ENCODE data around the gene CPEB1. TPM values are rescaled to one million over a fixed set of nuclear protein-coding genes. Genes with fewer than 3 reads are reported as not detected.
A peak's percentile ranks its signal among the peaks of the same experiment; 100 is the strongest.
"Not testable (repeated sequence)": the region's sequence is repeated elsewhere in the genome, so short reads cannot be mapped to it uniquely, and the experiment has no call there.

CPEB1 gene
- total and polyA plus RNA-seq, 5 donors, result 1.6 to 7.8 (median 4.8) TPM

DNA sequence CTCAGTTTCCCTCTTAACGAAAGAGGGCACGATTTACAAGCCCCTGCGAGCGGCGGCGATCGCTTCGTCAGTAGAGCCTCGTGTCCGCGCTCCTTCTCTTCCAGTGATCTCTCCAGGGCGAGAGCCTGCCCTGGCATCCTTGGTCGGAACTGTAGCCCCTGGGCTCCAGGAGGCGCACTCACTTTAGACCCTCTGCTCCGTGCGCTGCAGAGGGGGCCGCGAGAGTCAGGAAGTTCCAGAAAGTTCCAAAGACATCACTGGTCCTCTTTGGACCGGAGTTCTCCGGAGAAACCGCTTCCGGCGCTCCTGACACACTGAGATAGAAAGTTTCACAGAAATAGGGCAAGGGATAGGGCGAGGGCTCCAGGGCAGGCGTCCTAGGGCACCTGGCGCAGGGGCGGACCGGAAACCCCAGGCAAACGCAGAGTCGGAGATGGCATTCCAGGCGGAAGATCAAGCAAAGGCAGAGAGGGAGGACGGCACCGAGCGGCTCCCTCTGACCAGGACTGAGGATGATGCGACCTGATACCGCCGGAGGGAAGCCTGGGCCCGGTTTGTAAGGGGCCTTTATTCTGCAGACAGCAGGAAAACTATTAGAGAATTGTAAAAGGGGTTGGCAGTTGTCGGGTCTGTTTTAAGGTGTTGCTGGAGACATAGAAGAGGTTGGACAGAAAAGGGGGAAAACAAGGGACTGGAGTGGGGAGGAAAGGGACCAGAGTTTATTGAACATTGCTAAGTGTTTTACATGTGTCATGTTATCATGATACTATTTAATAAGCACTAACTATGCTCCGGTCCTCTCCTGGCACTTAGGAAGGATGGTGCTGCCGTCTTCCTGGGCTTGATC lies 1.3 kb upstream of the CPEB1 start:
- Histone ChIP-seq H3K9me3 (ENCODE audit: control insufficient read depth, low read length) (no peaks in the 10 kb centered on the region), H3K4me3 (ENCODE audit: low read length) (peak overlapping the region; percentile 77), H3K27ac (ENCODE audit: low read length) (no peak overlapping the region), H3K4me1 (ENCODE audit: control insufficient read depth, insufficient read depth, low read length) (no peaks in the 10 kb centered on the region), H3K27me3 (ENCODE audit: control insufficient read depth, insufficient read depth) (no peaks in the 10 kb centered on the region)
- ATAC-seq (peak in 1 of 2 donors; percentile 25), DNase-seq (peak in 1 of 3 donors; percentile 57)
- intact Hi-C loops (cut with DNase I), result no loop called here
- WGBS, result 17% methylated on average over 41 of the region's 41 CpGs

DNA sequence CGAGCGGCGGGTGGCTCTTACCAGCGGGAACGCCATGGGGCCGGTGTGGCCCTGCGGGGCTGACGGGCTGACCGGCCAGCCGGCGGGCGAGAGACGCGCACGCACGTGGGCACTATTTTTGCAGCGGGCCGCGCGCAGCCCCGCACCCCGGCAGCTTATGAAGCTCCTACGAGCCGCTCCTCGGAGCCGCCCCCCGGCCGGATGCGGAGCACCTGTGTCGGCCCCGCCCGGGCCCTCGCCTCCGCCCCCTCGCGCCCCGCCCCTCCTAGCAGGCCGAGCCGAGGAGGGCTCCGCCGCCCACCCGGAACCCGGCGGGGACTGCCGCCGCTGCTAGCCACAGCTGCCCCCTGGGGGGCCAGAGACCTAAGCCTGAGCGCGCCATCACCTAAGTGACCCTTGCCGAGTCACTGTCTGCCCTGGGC lies 683 bp upstream of the CPEB1 start:
- no peaks in the 10 kb centered on the region for H3K9me3 ChIP-seq (ENCODE audit: control insufficient read depth, low read length)
- H3K4me1 ChIP-seq (ENCODE audit: control insufficient read depth, insufficient read depth, low read length), result no peaks in the 10 kb centered on the region
- intact Hi-C loops (cut with DNase I), result no loop called here
- ATAC-seq (peak; percentile 17 to 25), DNase-seq (peak in 1 of 3 donors; percentile 66)
- H3K4me3 ChIP-seq (ENCODE audit: low read length), result peak overlapping the region; percentile 77
- no peak overlapping the region for H3K27ac ChIP-seq (ENCODE audit: low read length)
- no peaks in the 10 kb centered on the region for H3K27me3 ChIP-seq (ENCODE audit: control insufficient read depth, insufficient read depth)
- 1% methylated on average over 49 of the region's 49 CpGs for WGBS

DNA sequence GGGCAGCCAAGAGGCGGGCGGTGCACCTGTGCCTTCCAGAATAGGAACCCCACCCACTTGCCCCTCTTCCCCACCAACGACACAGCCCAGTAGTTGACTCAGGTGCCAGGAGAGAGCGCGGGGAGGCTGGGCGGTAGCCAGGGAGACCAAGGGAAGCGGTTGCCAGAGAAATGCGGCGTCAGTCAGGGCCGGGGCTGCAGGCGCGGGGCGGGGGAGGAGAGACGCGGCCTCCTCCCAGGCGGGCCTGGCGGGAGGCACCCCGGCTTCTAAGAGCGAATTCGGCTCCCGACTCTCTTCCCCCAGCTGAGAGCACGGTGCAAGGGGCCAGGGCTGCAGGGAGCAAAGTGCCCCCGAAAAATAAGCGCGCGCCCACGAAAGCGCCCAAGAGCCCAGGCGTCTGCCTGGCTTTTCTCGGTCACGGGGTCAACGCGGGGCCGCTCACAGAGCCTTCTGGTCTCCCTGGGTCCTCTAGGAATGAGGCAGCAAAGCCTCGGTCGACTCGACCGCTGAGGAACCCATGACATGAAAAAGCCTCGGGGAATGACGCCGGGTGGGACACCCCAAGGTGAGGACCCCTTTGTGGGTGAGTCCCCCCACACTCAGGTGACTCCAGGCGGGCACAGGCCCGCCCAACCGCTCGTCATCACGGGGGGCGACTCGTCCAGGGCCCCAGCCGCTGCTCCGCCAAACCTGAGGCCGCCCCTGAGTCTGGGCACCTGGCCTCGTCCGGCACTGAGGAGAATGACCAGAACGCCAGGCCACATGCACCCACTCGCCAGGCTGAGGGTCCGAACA lies 716 bp downstream of the CPEB1 start:
- intact Hi-C loops (cut with DNase I), result no loop called here
- DNase-seq, result peak in 2 of 3 donors; percentile 16 to 55
- no peak overlapping the region for H3K27ac ChIP-seq (ENCODE audit: low read length)
- H3K27me3 ChIP-seq (ENCODE audit: control insufficient read depth, insufficient read depth), result no peaks in the 10 kb centered on the region
- H3K4me3 ChIP-seq (ENCODE audit: low read length), result peak overlapping the region; percentile 16
- no peaks in the 10 kb centered on the region for H3K9me3 ChIP-seq (ENCODE audit: control insufficient read depth, low read length)
- no peaks in the 10 kb centered on the region for H3K4me1 ChIP-seq (ENCODE audit: control insufficient read depth, insufficient read depth, low read length)
- ATAC-seq, result peak in 1 of 2 donors; percentile 11
- 17% methylated on average over 56 of the region's 56 CpGs for WGBS

DNA sequence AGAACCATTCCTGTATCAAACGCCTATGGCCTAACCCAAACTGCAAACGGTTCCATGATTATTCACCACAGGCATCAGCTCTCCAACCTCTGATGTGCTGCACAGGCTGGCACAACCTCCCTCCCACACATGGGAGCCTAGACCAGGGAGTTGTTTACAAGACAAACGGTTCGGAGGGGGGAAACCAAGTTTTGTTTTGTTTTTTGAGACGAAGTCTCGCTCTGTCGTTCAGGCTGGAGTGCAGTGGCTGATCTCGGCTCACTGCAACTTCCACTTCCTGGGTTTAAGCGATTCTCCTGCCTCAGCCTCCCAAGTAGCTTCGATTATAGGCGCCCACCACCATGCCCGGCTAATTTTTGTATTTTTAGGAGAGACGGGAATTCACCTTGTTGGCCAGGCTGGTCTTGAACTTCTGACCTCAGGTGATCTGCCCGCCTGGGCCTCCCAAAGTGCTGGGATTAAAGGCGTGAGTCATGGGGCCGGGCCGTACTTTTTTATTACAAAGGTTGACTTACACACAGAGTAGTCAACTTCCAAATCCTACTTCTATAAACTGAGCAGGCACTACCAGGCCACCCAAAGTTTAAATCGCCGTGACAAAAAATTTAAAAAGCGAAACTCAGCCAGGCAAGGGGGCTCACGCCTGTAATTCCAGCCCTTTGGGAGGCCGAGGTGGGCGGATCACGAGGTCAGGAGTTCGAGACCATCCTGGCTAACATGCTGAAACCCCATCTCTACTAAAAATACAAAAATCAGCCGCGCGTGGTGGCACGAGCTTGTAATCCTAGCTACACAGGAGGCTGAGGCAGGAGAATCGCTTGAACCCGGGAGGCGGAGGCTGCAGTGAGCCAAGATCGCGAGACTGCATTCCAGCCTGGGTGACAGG lies 2.0 kb downstream of the CPEB1 start:
- H3K27me3 ChIP-seq (ENCODE audit: control insufficient read depth, insufficient read depth); H3K9me3 ChIP-seq (ENCODE audit: control insufficient read depth, low read length); intact Hi-C loops (cut with DNase I); ATAC-seq; H3K4me1 ChIP-seq (ENCODE audit: control insufficient read depth, insufficient read depth, low read length); H3K27ac ChIP-seq (ENCODE audit: low read length); H3K4me3 ChIP-seq (ENCODE audit: low read length); DNase-seq: not testable (repeated sequence)
- WGBS, result 90% methylated on average over 34 of the region's 34 CpGs

DNA sequence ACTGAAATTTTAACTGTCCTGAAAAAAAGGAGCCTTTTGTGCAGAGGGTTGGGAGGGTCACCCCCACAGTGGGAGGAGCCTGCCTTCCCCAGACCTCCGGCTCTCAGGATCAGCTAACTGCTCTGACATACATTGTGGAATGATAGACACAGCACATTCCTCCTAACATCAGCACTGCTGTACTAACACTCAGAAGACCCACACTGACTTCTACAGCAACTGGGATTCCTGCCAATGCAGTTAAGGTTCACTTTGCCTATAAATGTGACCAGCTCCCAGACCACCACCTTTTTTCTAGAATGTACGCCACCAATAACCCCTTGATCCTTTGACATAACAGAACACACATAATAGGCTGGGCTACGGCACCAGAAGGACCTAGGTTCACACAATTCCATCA lies 3.2 kb downstream of the CPEB1 start:
- no peak for DNase-seq
- Histone ChIP-seq H3K27me3 (ENCODE audit: control insufficient read depth, insufficient read depth) (no peaks in the 10 kb centered on the region), H3K4me3 (ENCODE audit: low read length) (no peak overlapping the region), H3K9me3 (ENCODE audit: control insufficient read depth, low read length) (no peaks in the 10 kb centered on the region), H3K27ac (ENCODE audit: low read length) (no peak overlapping the region), H3K4me1 (ENCODE audit: control insufficient read depth, insufficient read depth, low read length) (no peaks in the 10 kb centered on the region)
- ATAC-seq, result no peak
- WGBS, result 52% methylated on average over 3 of the region's 3 CpGs
- intact Hi-C loops (cut with DNase I), result no loop called here

DNA sequence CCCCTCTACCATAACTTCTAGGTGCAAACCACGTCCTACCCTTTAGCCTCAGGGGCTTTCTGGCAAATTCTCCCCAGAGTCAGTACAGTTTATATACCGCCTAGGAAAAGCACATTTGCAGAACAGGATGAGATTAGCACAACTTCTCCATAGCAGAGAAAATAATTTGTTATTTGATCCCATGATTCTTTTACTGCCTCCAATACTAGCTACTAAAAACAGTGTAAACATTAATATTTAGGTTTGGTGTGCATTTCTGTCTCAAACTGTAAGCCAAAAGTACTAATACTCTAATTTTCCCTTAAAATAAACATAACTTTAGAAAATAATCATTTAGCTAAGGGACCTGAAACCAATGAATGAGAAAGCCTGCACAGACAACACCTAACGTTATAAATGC lies 4.5 kb downstream of the CPEB1 start:
- intact Hi-C loops (cut with DNase I), result no loop called here
- ATAC-seq (no peak), DNase-seq (no peak)
- H3K9me3 ChIP-seq (ENCODE audit: control insufficient read depth, low read length), result no peaks in the 10 kb centered on the region
- H3K4me3 ChIP-seq (ENCODE audit: low read length), result no peak overlapping the region
- no peaks in the 10 kb centered on the region for H3K4me1 ChIP-seq (ENCODE audit: control insufficient read depth, insufficient read depth, low read length)
- 57% methylated on average over 3 of the region's 3 CpGs for WGBS
- no peaks in the 10 kb centered on the region for H3K27me3 ChIP-seq (ENCODE audit: control insufficient read depth, insufficient read depth)
- H3K27ac ChIP-seq (ENCODE audit: low read length), result no peak overlapping the region

DNA sequence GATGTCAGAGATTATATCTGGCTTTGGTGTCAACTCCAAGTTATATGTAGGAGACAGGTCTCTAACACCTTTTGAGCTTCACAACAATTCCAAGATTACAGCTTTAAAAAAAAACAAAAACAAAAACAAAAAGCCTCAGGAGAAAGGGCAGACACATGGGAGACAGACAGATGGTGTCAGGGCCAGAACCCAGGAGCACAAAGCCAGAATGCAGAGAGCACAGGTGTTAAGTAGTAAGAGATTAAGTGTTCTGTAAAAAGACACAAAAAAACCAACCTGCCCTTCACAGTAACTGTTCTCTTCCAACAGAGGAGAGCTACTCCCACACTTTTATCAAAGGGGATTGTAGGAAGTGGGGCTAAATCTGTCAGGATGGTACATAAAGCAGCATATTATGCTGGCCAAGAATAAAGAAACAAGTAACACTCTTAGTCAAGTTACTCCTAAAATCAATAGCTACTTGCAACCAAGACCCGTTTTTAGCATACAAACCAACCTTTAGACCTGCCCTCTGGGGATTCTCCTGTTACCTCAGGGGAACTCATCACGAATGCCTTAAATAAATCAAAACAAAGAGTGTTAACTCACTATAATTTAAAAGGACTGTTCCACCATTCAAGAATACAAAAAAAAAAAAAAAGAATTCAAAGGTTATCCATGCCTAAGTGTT lies 5.9 kb downstream of the CPEB1 start:
- Histone ChIP-seq H3K4me3 (ENCODE audit: low read length) (no peak overlapping the region), H3K27ac (ENCODE audit: low read length) (no peak overlapping the region), H3K4me1 (ENCODE audit: control insufficient read depth, insufficient read depth, low read length) (no peaks in the 10 kb centered on the region), H3K27me3 (ENCODE audit: control insufficient read depth, insufficient read depth) (no peaks in the 10 kb centered on the region), H3K9me3 (ENCODE audit: control insufficient read depth, low read length) (no peaks in the 10 kb centered on the region)
- intact Hi-C loops (cut with DNase I), result no loop called here
- no peak for ATAC-seq
- 43% methylated on average over 2 of the region's 2 CpGs for WGBS
- DNase-seq, result no peak

DNA sequence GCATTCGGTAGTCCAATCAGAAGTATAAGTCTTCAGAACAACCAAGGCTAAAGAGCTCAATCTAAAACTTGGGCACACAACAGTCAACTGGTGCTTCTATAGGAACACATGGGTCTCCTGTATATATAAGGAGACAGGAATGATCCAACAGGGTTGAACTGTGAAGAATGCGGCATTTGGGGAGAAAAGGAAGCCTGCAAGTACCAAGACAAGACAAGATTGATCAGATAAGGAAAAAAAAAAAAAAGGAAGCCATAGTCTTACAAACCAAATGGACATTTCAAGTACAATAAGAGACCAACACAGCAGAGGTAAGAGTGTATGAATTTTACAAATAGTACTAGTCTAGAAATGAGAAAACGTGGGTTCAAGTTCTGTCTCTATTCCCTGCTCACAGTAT lies 6.5 kb downstream of the CPEB1 start:
- 63% methylated on average over 3 of the region's 3 CpGs for WGBS
- no peaks in the 10 kb centered on the region for H3K9me3 ChIP-seq (ENCODE audit: control insufficient read depth, low read length)
- no peak overlapping the region for H3K27ac ChIP-seq (ENCODE audit: low read length)
- no peaks in the 10 kb centered on the region for H3K4me1 ChIP-seq (ENCODE audit: control insufficient read depth, insufficient read depth, low read length)
- DNase-seq (no peak), ATAC-seq (no peak)
- no peaks in the 10 kb centered on the region for H3K27me3 ChIP-seq (ENCODE audit: control insufficient read depth, insufficient read depth)
- no peak overlapping the region for H3K4me3 ChIP-seq (ENCODE audit: low read length)
- intact Hi-C loops (cut with DNase I), result no loop called here

DNA sequence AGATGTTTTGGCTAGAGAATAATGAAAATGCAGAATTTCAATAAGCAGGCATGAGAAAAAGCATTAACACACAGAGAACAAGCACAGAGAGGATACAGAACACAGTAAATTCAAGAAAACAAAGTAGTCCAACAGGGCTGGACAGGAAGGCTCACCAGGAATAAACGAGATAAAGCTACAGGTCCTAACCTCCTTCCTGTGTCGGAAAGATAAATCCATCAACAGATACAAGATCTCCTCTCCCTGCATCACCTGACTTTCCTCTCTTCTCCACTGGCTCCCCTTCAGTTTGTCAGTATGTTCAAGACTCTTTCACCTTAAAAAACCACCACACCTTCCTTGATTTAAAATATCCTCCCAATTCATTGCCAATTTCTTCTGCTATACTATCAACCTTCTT lies 11.4 kb downstream of the CPEB1 start:
- WGBS, result 43% methylated on average over 2 of the region's 2 CpGs
- no peak for ATAC-seq
- intact Hi-C loops (cut with DNase I), result no loop called here
- no peaks in the 10 kb centered on the region for H3K4me1 ChIP-seq (ENCODE audit: control insufficient read depth, insufficient read depth, low read length)
- no peaks in the 10 kb centered on the region for H3K27me3 ChIP-seq (ENCODE audit: control insufficient read depth, insufficient read depth)
- no peak for DNase-seq
- H3K4me3 ChIP-seq (ENCODE audit: low read length), result no peak overlapping the region
- no peaks in the 10 kb centered on the region for H3K9me3 ChIP-seq (ENCODE audit: control insufficient read depth, low read length)
- H3K27ac ChIP-seq (ENCODE audit: low read length), result no peak overlapping the region

DNA sequence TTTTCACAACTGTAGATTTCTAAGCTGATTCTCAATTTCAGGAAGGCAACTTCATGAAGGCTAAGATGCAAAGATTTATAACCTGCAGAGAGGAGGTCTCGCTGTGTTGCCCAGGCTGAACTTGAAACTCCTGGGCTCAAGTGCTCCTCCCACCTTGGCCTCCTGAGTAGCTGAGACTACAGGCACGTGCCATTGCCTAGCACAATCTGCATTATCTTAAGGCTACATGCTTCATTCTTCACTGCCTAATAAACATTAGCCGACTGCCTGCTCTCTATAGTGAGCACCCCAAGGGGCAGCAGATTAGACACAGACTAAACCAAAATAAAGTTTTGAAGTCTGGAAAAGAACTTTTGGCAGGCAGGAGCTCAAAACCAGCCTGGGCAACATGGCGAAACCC lies 17.1 kb downstream of the CPEB1 start:
- Histone ChIP-seq H3K4me1 (ENCODE audit: control insufficient read depth, insufficient read depth, low read length) (no peaks in the 10 kb centered on the region), H3K27me3 (ENCODE audit: control insufficient read depth, insufficient read depth) (no peaks in the 10 kb centered on the region), H3K27ac (ENCODE audit: low read length) (no peak overlapping the region), H3K4me3 (ENCODE audit: low read length) (no peak overlapping the region), H3K9me3 (ENCODE audit: control insufficient read depth, low read length) (no peaks in the 10 kb centered on the region)
- ATAC-seq, result no peak
- DNase-seq, result no peak
- intact Hi-C loops (cut with DNase I), result no loop called here
- 64% methylated on average over 4 of the region's 4 CpGs for WGBS
